CD4-positive, alpha-beta T cell (primary cell): ENCODE measurements around the gene SLC2A13. TPM values are rescaled to one million over a fixed set of nuclear protein-coding genes. Genes with fewer than 3 reads are reported as not detected.

Experiments used
- ATAC-seq: fragments of 200-7000 bp; cut with Tn5 transposase; one replicate; pipeline ENCODE4 v1.10.0; 2022; ENCODE audit warnings: mild to moderate bottlenecking; ENCODE audit not compliant: poor library complexity
- CTCF ChIA-PET: fragments of 350-600 bp; sonication (Branson Sonifier 250); formaldehyde crosslinking; loops from one replicate; lab custom pipeline; 2021; ENCODE audit warnings: antibody characterized with exemption, inconsistent platforms; lab: Charles Lee
- POLR2A ChIA-PET: fragments of 350-600 bp; sonication (Branson Sonifier 250); formaldehyde crosslinking; loops from one replicate; lab custom pipeline; 2021; ENCODE audit warnings: antibody characterized with exemption, inconsistent platforms; lab: Charles Lee
- DNase-seq, 14 experiments: peaks; one replicate each; pipeline ENCODE4 v3.0.0-alpha.2; 2013 to 2020; ENCODE audit warnings: mixed read lengths in 2 of 14
- H3K27ac ChIP-seq, 2 donors: one replicate each; pipeline versions ENCODE4 v1.5.1 to v1.7.0; 2013; ENCODE audit warnings: low read length in 2 of 2, low read depth in 1 of 2, mild to moderate bottlenecking in 1 of 2
- H3K27me3 ChIP-seq, 2 experiments: 1 replicate in 1 of 2; 2 replicates in 1 of 2; pipeline versions ENCODE4 v1.6.1 to v1.7.0; 2013; ENCODE audit warnings: low read length in 2 of 2, control low read depth in 1 of 2, mild to moderate bottlenecking in 1 of 2, moderate library complexity in 1 of 2; ENCODE audit not compliant: insufficient read depth in 2 of 2, control insufficient read depth in 1 of 2
- H3K36me3 ChIP-seq: one replicate; pipeline ENCODE4 v1.6.1; 2013; ENCODE audit warnings: low read length, control low read depth; ENCODE audit not compliant: insufficient read depth
- H3K4me1 ChIP-seq: one replicate; pipeline ENCODE4 v1.6.1; 2013; ENCODE audit warnings: low read length, control low read depth; ENCODE audit not compliant: insufficient read depth
- H3K4me3 ChIP-seq: one replicate; pipeline ENCODE4 v1.5.1; 2013; ENCODE audit warnings: mild to moderate bottlenecking, low read length, moderate library complexity
- H3K9me3 ChIP-seq, 2 experiments: 1 replicate in 1 of 2; 2 replicates in 1 of 2; pipeline versions ENCODE4 v1.6.1 to v1.7.0; 2013; ENCODE audit warnings: low read length in 2 of 2, mild to moderate bottlenecking in 2 of 2, control low read depth in 1 of 2, moderate library complexity in 1 of 2; ENCODE audit not compliant: control insufficient read depth in 1 of 2, insufficient read depth in 1 of 2
- H3K27ac Mint-ChIP-seq: one replicate; pipeline ENCODE4 v1.8.0; 2020; ENCODE audit warnings: mixed read lengths
- H3K27me3 Mint-ChIP-seq: one replicate; pipeline ENCODE4 v1.8.0; 2021; ENCODE audit warnings: mixed read lengths
- H3K36me3 Mint-ChIP-seq: one replicate; pipeline ENCODE4 v1.8.0; 2021; ENCODE audit warnings: low read depth, mixed read lengths
- H3K4me1 Mint-ChIP-seq: one replicate; pipeline ENCODE4 v1.8.0; 2021; ENCODE audit warnings: low read depth, mixed read lengths
- H3K4me3 Mint-ChIP-seq: one replicate; pipeline ENCODE4 v1.8.0; 2020; ENCODE audit warnings: mild to moderate bottlenecking, mixed read lengths
- H3K9me3 Mint-ChIP-seq: one replicate; pipeline ENCODE4 v1.8.0; 2020; ENCODE audit warnings: mixed read lengths
- intact Hi-C, 2 experiments: fragments of 100-400 bp; cut with DNase I in 1 of 2; cut with micrococcal nuclease in 1 of 2; formaldehyde crosslinking; loops; one replicate each; pipeline versions ENCODE4 v1.15.1 to v1.9.0; 2023 to 2025; cut with DNase I, micrococcal nuclease
- total RNA-seq, 174 experiments: library from RNA in 2 of 174; stranded (reverse) in 2 of 174; gene quantifications; one replicate each; pipeline ENCODE4 v1.2.3 and lab custom pipeline; 2021 to 2026
- TF ChIP-seq, protein P1 (sequence below): fragments of 200-600 bp; IDR thresholded peaks from one replicate; pipeline ENCODE4 v1.8.0; 2022; ENCODE audit warnings: antibody characterized with exemption, mild to moderate bottlenecking

Gene SLC2A13
- total RNA-seq, 2 experiments from 2014 or later, result 1.6 to 1.7 TPM

DNA sequence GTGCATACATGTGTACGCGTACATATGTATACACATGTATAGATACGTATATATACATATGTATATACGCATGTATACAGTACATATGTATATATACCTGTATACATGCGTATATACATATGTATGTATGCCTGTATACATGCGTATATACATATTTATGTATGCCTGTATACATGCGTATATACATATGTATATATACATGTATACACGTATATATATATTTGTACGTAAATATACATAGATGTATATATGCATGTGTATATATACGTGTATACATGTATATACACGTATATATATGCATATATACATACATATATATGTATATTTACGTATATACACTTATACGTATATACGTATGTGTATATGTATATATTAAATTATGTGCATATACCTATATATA lies 392.3 kb downstream of the SLC2A13 start:
- CTCF ChIA-PET, result no interaction called here
- TF ChIP-seq, protein P1, sequence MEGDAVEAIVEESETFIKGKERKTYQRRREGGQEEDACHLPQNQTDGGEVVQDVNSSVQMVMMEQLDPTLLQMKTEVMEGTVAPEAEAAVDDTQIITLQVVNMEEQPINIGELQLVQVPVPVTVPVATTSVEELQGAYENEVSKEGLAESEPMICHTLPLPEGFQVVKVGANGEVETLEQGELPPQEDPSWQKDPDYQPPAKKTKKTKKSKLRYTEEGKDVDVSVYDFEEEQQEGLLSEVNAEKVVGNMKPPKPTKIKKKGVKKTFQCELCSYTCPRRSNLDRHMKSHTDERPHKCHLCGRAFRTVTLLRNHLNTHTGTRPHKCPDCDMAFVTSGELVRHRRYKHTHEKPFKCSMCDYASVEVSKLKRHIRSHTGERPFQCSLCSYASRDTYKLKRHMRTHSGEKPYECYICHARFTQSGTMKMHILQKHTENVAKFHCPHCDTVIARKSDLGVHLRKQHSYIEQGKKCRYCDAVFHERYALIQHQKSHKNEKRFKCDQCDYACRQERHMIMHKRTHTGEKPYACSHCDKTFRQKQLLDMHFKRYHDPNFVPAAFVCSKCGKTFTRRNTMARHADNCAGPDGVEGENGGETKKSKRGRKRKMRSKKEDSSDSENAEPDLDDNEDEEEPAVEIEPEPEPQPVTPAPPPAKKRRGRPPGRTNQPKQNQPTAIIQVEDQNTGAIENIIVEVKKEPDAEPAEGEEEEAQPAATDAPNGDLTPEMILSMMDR, result no peak
- intact Hi-C loops, result no loop called here
- no peaks in the 10 kb centered on the region for H3K27me3 Mint-ChIP-seq
- DNase-seq, result no peak
- Histone ChIP-seq H3K36me3 (no peaks in the 10 kb centered on the region), H3K27ac (no peak overlapping the region), H3K9me3 (no peaks in the 10 kb centered on the region), H3K4me3 (no peak overlapping the region), H3K4me1 (no peaks in the 10 kb centered on the region), H3K27me3 (no peaks in the 10 kb centered on the region)
- peaks cover 4% of the 10 kb centered on the region for H3K9me3 Mint-ChIP-seq
- no peaks in the 10 kb centered on the region for H3K36me3 Mint-ChIP-seq
- no peaks in the 10 kb centered on the region for H3K4me1 Mint-ChIP-seq
- no peak overlapping the region for H3K4me3 Mint-ChIP-seq
- no peak overlapping the region for H3K27ac Mint-ChIP-seq
- POLR2A ChIA-PET, result no interaction called here
- ATAC-seq, result no peak

DNA sequence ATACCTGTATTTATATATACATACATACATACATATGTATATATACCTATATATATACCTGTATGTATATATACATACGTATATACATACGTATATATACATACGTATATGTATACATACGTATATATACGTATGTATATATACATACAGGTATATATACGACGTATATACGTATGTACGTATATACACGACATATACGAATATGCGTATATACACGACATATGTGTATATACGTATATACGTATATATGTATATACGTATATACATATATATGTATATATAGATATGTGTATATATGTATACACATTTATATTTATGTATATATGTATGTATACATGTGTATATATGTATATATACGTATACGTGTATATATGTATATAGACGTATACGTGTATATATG lies 393.5 kb downstream of the SLC2A13 start:
- ChIA-PET CTCF (no interaction called here), POLR2A (no interaction called here)
- Mint-ChIP-seq H3K36me3 (no peaks in the 10 kb centered on the region), H3K9me3 (peaks cover 5% of the 10 kb centered on the region), H3K27me3 (no peaks in the 10 kb centered on the region), H3K4me3 (no peak overlapping the region), H3K4me1 (no peaks in the 10 kb centered on the region), H3K27ac (no peak overlapping the region)
- TF ChIP-seq, protein P1, result no peak
- H3K27ac ChIP-seq, result no peak overlapping the region
- H3K36me3 ChIP-seq, result no peaks in the 10 kb centered on the region
- H3K4me3 ChIP-seq, result no peak overlapping the region
- no peaks in the 10 kb centered on the region for H3K4me1 ChIP-seq
- no peak for ATAC-seq
- intact Hi-C loops, result no loop called here
- H3K9me3 ChIP-seq, result no peaks in the 10 kb centered on the region
- no peak for DNase-seq
- H3K27me3 ChIP-seq, result no peaks in the 10 kb centered on the region

Other genes with a start within 250 kb of the SLC2A13 start
- gene LRRK2, start 118.9 kb upstream of the SLC2A13 start, total RNA-seq, result under 1 TPM; 0.42 to 0.60 TPM